GM21528 (cell line): Measurements from ENCODE around the gene CGB1.

Experiments used
- ATAC-seq: cut with Tn5 transposase; IDR thresholded peaks from one replicate; pipeline ENCODE4 v1.9.1; 2021; ENCODE audit warnings: mild to moderate bottlenecking, moderate library complexity; ENCODE audit not compliant: unreplicated experiment, low FRiP score

CGB1 gene

DNA sequence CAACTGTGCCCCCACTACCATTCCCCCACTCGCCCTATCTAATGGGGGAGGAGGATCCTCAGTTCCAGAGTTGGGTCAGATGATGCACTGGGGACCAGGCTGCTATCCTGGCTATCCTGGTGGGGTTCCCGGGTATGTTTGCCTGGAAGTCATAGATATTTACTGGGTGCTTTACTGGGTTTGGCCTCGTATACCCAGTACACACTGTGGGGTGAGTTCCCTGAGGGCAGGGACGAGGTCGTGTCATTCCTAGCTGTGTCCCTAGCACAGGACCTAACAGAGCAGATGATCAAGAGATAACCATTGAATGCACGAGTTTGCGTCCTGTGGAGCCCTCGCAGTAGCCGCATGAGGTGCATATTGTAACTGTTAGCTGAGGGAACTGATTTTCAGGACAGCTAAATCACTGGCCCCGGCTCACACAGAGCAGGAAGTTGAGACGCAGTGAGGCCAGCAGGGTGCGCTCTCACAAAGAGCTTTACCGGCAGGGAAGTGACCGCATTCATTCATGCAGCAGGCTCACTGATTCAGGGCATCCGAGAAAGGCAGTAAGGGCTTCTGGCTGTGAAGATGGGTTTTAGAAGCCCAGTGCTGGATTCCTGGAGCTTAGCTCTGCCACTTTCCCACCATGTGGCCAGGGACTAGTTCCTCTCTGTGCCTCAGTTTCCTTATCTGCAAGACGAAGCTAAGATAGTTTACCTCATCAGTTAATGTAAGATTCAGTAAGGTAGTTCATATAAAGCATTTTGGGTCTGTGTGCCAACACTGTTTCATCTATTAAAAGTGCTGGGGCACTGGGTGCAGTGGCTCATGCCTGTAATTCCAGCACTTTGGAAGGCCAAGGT lies 37.0 kb downstream of the CGB1 start:
- ATAC-seq, result no peak

DNA sequence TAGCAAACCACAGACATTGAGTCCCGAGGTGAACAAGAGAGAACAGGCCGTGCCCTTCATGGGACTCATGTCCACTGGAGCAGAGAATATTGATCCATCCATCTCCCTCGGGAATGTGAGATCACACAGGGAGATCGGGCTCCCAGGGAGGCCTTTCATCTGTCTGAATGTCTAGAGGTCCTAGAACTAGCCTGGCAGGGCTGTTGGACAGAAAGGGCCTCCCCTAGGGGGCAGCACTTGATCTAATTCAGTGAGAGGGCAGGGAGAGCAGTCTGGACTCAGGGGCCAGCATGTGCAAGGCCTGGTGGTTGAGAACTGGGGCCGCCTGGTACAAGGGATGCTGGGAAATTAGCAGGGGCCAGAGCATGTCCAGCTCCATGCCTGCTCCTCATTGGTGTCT lies 38.7 kb downstream of the CGB1 start:
- ATAC-seq, result no peak

DNA sequence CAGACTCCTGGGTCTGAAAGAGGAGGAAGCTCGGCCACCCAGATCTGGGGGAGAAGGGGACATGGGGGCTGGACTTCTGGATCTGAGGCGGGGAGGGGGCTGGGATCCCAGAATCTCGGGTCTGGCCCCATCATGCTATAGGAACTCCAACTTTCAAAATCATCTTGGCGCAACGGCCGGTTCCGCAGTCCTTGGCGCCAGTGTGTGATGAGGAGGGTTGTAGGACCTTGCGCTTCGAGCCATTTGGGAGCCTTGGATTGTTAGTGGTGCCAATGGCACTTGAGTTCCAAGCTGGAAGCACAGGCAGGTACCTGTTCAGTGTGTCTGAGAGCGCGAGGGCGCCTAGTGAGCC lies 42.7 kb downstream of the CGB1 start:
- no peak for ATAC-seq

DNA sequence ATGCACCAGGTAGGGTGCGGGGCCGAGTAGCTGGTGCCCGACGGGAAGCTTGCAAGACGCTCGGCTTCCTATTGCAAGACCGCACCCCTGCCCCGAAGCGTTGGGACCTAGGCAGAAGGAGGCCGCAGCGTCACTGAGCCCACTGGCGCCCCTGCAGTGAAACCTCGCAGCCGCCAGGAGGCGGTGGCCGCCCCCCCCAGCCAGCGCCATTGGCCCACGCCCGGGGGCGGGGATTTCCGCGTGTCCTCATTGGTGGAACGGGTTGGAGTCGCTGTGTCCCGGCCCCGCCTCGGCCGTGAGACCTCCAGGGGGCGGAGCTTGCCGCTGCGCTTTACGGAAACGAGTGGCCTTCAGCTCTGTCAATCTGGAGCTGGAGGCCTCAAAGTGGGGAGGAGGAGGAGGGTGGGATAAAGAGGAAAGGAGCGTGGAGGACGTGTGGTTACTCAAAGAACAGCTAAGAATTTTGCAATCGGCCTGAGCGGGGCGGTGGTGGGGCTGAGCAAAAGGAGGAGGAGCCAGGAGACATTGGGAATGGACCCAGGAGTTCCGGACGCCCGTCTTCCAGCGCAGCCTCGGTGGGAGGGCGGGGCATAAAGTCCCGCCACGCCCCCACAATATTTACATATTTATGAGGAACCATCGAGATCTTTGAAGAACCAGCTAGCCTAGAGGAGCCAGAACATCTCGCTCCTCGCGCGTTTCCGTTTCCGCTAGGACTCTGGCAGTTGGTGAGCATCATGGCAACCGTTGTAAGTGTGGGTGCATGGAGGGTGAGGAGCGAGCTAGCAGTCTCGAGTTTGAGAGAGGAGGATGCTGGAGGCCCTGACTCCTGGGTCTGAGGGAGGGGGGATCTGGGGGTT lies 43.3 kb downstream of the CGB1 start, which contains the start of the genes GYS1 and RUVBL2:
TSS of gene GYS1 (minus strand) at position 135 of the 860 bp plus-strand sequence. CDS start 197 bp downstream, outside the sequence.
TSS of gene RUVBL2 (plus strand) at position 713 of the 860 bp plus-strand sequence. CDS start at position 738, 25 bp downstream.
- ATAC-seq, result peak; percentile 87

DNA sequence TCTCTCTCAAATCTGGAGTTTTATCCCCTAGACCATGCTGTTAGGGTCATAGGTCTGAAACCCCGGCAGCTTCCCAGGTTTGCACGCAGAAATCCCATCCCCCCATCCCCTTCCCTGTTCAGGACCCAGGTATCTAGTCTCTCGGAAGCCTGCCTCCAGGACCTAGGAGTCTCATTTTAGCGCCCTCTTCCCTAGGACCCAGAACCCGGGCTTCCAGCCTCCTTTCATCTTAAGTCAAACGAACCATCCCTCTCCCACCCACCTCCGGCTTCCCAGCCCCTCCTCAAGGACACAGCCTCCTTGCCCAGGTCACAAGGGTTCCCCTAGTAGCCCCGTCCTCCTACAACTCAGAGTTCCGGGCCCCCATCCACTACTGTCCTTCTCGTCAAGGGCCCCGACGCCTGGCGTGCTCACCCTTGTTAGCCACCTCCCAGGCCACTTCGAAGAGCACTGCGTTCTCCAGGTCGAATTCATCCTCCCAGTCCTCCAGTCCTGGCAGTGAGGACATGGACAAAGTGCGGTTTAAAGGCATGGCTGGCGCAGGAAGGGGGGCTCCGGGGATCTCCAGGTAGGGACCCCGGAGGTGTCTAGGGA lies 44.0 kb downstream of the CGB1 start:
- peak; percentile 5 for ATAC-seq

DNA sequence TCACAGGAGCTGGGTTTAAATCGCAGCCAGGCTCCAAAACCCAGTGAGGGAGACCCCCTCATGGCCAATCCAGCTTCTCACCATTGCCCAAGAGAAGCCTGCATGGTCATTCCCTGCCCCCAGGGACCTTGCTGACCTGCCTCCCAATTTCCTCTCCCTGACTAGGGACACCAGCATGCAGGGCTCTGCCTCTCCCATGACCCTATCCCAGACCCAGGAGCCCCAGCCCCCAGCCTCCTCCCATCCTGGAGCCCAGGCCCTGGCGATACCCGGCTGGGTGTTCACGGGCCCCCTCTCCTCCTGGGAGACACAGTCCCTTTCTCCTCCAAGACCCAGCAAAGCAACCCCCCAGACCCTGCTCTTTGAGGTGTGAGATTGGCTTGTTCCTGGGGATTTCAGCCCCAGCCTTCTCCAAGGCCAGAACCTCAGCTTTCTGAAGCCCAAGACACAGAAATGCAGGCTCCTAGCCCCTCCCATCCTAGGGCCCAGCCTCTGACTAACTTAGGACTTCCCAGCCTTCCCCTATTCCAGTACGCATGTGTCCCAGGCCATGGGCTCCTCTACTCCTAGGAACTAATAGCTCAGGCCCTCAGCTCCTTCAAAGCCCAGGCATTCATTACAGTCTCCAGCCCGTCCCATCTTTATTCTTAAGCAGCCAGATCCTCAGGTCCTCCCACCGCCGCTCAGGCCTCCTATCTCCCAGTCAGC lies 44.7 kb downstream of the CGB1 start:
- no peak for ATAC-seq

DNA sequence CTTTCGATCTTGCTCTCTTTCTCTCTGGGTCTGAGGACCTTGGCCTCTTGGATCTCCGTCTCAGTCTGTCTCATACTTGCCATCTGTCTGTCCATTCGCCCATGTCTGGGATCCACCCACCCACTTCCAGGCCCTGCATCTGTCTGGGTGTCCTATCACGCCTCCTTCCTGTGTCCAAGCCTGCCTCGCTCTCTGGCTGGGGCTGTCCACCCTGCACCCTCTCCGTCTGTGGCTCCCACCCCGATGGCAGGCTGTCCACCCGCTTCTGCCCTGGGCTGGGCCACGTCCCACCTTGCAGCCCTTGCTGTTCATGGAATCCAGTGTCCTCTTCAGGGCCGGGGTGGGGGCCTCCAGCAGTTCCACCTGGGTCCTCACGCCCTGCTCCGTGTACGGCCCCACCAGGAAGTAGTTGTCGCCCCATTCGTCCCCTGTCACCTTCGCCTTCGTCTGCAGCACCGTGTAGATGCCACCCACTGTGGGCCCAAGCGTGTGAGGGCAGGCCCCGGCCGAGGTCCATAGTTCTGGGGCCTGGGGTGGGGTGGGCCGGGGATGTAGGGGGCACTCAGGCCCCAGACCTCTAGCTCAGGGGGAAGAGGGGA lies 45.6 kb downstream of the CGB1 start:
- ATAC-seq, result no peak

DNA sequence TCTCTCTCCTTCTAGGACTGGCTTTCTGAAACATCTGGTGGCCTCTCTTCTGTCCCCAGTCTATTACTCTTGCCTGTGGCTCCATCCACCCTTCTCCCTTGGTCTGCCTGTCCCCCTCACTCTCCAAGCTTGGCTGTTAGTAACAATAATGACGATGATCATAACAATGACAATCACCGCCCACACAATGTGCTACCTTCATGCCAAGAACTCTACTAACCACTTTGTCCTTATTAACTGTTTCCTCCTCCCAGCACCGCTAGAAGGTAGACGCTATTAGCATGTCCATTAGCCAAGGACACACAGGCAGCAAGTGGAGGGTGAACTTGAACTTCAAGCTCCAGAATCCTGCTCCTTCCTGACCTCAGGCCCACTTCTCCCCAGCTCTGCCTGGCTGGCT lies 46.3 kb downstream of the CGB1 start:
- ATAC-seq, result no peak

DNA sequence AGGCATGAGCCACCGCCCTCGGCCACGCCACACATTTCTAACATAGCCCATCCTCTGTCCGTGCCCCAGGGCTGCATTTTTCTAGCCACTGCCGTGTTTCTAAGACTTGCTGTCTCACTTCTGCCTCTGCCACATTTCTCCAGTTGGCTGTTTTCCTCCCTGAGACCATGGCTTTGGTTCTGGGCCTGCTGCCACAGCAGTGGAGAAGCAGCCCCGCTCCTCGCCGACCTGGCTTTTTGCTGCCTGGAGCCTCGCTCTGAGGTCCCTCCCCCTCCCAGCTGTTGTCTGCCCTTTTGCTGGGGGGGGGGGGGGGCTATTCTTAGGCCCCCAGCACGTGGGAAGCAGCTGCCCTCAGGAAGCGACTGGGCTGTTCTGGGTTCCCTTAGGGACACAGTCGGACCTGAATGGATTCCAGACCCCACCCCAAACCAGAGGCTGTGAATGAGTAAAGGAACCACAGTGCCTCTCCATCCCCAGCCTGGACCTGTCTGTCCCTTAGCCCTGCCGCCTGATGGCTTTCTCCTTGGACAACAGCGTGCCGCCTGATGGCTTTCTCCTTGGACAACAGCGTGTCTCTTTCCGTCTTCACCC lies 46.9 kb downstream of the CGB1 start:
- no peak for ATAC-seq

DNA sequence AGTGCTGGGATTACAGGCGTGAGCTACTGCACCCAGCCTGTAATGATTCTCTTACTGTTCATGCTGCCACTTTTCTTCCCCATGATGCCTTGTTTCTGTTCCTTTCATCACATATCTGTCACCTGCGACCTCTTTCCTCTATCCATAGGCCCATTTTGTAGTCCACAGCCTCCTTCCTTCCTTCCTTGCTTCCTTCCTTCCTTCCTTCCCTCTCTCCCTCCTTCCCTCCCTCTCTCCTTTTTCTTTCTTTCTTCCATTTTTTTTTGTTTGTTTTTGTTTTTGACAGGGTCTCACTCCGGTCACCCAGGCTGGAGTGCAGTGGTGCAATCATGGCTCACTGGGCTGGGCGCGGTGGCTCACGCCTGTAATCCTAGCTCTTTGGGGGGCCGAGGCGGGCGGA lies 47.8 kb downstream of the CGB1 start:
- no peak for ATAC-seq

DNA sequence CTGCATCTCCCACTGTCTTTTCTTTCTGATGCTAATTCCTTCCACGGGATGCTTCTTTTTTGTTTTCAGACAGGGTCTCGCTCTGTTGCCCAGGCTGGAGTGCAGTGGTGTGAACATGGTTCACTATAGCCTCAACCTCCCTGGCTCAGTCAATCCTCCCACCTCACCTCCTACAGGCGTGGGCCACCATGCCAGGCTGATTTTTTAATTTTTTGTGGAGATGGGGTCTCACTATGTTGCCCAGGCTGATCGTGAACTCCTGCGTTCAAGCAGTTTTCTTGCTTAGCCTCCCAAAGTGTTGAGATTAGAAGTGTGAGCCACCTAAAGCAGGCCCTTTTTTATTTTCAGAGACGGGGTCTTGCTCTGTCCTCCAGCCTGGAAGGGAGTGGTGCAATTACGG lies 48.4 kb downstream of the CGB1 start:
- no peak for ATAC-seq

DNA sequence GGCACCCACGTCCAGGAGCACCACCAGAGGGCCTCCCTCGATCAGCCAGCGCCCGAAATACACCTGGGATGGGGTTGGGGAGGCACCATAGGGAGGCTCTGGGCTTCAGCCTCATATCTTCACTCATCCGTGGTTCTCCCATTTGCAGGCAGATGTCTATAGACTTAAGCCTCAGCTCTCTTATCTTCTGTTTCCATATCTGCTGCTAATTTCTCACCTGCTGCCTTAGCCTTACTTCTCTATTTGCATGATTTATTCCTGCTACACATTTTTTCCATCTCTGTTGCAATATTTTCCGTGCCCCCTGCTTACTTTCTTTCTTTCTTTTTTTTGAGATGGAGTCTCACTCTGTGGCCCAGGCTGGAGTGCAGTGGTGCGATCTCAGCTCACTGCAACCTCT lies 49.4 kb downstream of the CGB1 start:
- no peak for ATAC-seq

DNA sequence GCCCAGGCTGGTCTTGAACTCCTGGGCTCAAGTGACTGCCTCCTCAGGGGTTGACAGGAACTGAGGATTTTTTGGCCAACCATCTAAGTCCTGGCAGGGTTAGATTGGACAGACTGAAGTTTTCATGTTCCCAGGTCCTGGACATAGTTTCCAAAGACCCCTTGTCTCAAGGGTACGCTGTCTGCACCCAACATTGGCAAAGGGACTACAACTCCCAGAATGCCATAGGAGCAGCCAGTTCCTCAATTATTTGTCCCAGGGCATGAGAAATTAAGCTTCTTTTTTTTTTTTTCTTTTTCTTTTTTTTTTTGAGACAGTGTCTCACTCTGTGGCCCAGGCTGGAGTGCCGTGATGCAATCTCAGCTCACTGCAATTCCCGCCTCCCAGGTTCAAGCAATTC lies 50.5 kb downstream of the CGB1 start:
- ATAC-seq, result no peak

DNA sequence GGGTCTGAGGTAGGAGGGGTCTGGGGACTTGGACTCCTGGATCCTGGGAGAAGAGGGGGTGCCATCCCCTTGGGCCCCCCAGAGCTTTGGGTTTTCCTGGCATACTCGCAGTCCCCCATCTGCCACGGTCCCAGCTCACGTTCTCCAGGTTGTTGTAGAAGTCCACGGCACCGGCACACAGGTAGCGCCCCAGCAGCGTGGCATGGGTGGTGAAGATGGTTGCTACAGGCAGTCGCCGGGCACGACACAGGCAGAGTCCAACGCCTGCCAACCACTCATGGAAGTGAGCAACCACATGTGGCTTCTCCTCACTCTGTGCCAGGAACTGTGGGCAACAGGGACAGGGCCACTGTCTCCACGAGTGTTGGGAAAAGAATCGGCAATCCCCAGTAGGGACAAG lies 51.0 kb downstream of the CGB1 start:
- no peak for ATAC-seq
